HFFc6 (cell line): ENCODE data around the gene CDKL1. TPM values are rescaled to one million over a fixed set of nuclear protein-coding genes. Genes with fewer than 3 reads are reported as not detected.

Experiments used
- DNase-seq: peaks from one replicate; pipeline ENCODE4 v3.0.0-alpha.2; 2018
- H3K27ac Mint-ChIP-seq: 2 replicates; pipeline ENCODE4 v1.8.0; 2020; ENCODE audit warnings: mild to moderate bottlenecking, mixed read lengths
- H3K27me3 Mint-ChIP-seq: 2 replicates; pipeline ENCODE4 v1.8.0; 2021; ENCODE audit warnings: mild to moderate bottlenecking, moderate library complexity, mixed read lengths; ENCODE audit not compliant: insufficient read depth
- H3K36me3 Mint-ChIP-seq: 2 replicates; pipeline ENCODE4 v1.8.0; 2021; ENCODE audit warnings: low read depth, mixed read lengths
- H3K4me1 Mint-ChIP-seq: 2 replicates; pipeline ENCODE4 v1.8.0; 2020; ENCODE audit warnings: low read depth, mixed read lengths
- H3K4me3 Mint-ChIP-seq: 2 replicates; pipeline ENCODE4 v1.8.0; 2020; ENCODE audit warnings: mild to moderate bottlenecking, moderate library complexity, mixed read lengths
- H3K9me3 Mint-ChIP-seq: 2 replicates; pipeline ENCODE4 v1.8.0; 2020; ENCODE audit warnings: mild to moderate bottlenecking, mixed read lengths
- CTCF ChIP-seq: fragments of 200-600 bp; sonication (generic); IDR thresholded peaks from 2 replicates; pipeline ENCODE4 v1.5.0; 2021; ENCODE audit warnings: antibody characterized with exemption, mild to moderate bottlenecking
- total RNA-seq, 6 experiments: library from RNA; stranded (reverse); fragmentation: NEBNext Ultra II Directional; extraction: Animal tissue kit (Norgen Biotek cat#: 25700); gene quantifications; 2 replicates in 1 of 6; 3 replicates in 5 of 6; pipeline ENCODE4 v1.2.3, GENCODE V29; 2021

CDKL1 gene
- total RNA-seq, 6 experiments from 2014 or later: 4.4 to 8.0 (median 6.2) TPM

- no peak overlapping the region for H3K4me3 Mint-ChIP-seq
- H3K9me3 Mint-ChIP-seq: no peaks in the 10 kb centered on the region
- no peak for TF ChIP-seq CTCF
- H3K4me1 Mint-ChIP-seq: peaks cover 28% of the 10 kb centered on the region
- no peak overlapping the region for H3K27ac Mint-ChIP-seq
- no peak for DNase-seq
- peaks cover 10% of the 10 kb centered on the region; the same call in 1 of the 2 replicates for H3K36me3 Mint-ChIP-seq
- H3K27me3 Mint-ChIP-seq: no peaks in the 10 kb centered on the region
These were observed 41.0 kb downstream of the CDKL1 start for GRCh38 chr14:50355692-50356091.

DNA sequence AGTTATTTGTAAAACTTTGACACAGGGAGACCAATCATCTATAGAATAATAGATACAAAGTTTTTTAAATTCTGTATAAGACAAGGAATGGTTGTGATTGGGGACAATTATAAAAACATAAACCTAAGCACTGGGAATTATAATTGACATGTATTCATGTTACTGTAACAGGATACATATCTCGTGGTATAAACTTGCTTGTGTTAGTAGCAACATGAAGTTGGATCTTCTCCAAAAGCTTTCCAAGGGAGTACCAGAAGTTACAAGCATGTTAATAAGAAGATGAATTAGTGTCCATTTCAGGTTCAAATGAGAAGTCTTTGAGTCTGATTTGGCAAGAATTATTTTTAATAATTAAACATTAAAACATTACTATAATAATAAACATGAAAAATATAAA, 42.2 kb downstream of the CDKL1 start:
- Mint-ChIP-seq H3K4me3 (no peak overlapping the region), H3K27ac (no peak overlapping the region), H3K4me1 (peaks cover 30% of the 10 kb centered on the region), H3K36me3 (peaks cover 10% of the 10 kb centered on the region; the same call in 1 of the 2 replicates), H3K27me3 (no peaks in the 10 kb centered on the region), H3K9me3 (no peaks in the 10 kb centered on the region)
- TF ChIP-seq CTCF: no peak
- no peak for DNase-seq

DNA sequence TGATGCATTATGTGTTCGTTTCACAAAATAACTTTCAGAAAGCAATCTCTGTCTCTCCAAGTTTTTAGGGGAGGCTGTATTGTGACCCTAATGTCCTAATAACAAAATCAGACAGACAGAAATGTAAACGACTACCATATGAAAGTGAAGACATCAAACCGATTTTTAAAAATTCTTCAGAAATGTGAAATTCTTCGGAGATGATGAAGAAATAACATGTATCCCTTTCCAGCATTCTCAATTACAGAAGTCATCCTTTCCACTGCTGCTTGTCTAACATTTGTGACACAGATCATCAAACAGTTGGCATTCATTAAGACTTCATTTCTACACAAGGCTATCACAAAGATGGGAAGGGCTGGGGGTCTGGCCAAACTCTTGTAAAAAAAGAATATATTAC, 43.6 kb downstream of the CDKL1 start:
- H3K4me3 Mint-ChIP-seq: peak overlapping the region; percentile 60; the same call in 1 of the 2 replicates
- H3K27ac Mint-ChIP-seq: peak overlapping the region; percentile 11; the same call in 1 of the 2 replicates
- TF ChIP-seq CTCF: no peak
- DNase-seq: no peak
- peaks cover 10% of the 10 kb centered on the region; the same call in 1 of the 2 replicates for H3K36me3 Mint-ChIP-seq
- peaks cover 41% of the 10 kb centered on the region for H3K4me1 Mint-ChIP-seq
- no peaks in the 10 kb centered on the region for H3K9me3 Mint-ChIP-seq
- H3K27me3 Mint-ChIP-seq: no peaks in the 10 kb centered on the region

GRCh38 chr14:50352584-50352983, 44.1 kb downstream of the CDKL1 start:
- peaks cover 10% of the 10 kb centered on the region; the same call in 1 of the 2 replicates for H3K36me3 Mint-ChIP-seq
- no peak for DNase-seq

GRCh38 chr14:50350975-50351374, 45.7 kb downstream of the CDKL1 start:
- no peak overlapping the region; the same call in 1 of the 2 replicates for H3K4me3 Mint-ChIP-seq
- H3K36me3 Mint-ChIP-seq: peaks cover 1% of the 10 kb centered on the region; the same call in 1 of the 2 replicates
- peak; percentile 17 for DNase-seq
- H3K4me1 Mint-ChIP-seq: peaks cover 58% of the 10 kb centered on the region
- H3K27ac Mint-ChIP-seq: peak overlapping the region; percentile 15; the same call in 1 of the 2 replicates
- no peaks in the 10 kb centered on the region for H3K9me3 Mint-ChIP-seq
- no peaks in the 10 kb centered on the region for H3K27me3 Mint-ChIP-seq
- no peak for TF ChIP-seq CTCF

More at GRCh38 chr14:50352584-50352983, 44.1 kb downstream of the CDKL1 start:
- TF ChIP-seq CTCF: no peak
- Mint-ChIP-seq H3K27me3 (no peaks in the 10 kb centered on the region), H3K9me3 (no peaks in the 10 kb centered on the region), H3K4me1 (peaks cover 47% of the 10 kb centered on the region), H3K4me3 (peak overlapping the region; percentile 60; the same call in 1 of the 2 replicates), H3K27ac (peak overlapping the region; percentile 11; the same call in 1 of the 2 replicates)
